Trophoblast cell (in vitro differentiated cells and primary cell): ENCODE results near the gene LCE5A.

ENCODE experiments used
- DNase-seq, 2 donors: peaks; one replicate each; pipeline ENCODE4 v3.0.0-alpha.2; 2016
- H2AFZ ChIP-seq: 2 replicates; pipeline ENCODE4 v1.6.1; 2013; ENCODE audit warnings: low read length, moderate library complexity, mild to moderate bottlenecking; ENCODE audit not compliant: insufficient read depth, poor library complexity
- H2AK5ac ChIP-seq: 2 replicates; pipeline ENCODE4 v1.6.1; 2013; ENCODE audit warnings: mild to moderate bottlenecking, low read length
- H2BK120ac ChIP-seq: 2 replicates; pipeline ENCODE4 v1.6.1; 2013; ENCODE audit warnings: low read length, mild to moderate bottlenecking, moderate library complexity; ENCODE audit not compliant: insufficient read depth, poor library complexity
- H2BK12ac ChIP-seq: 2 replicates; pipeline ENCODE4 v1.6.1; 2013; ENCODE audit warnings: mild to moderate bottlenecking, low read length, moderate library complexity
- H2BK5ac ChIP-seq: 2 replicates; pipeline ENCODE4 v1.6.1; 2013; ENCODE audit warnings: low read length, low read depth, moderate library complexity, mild to moderate bottlenecking; ENCODE audit not compliant: poor library complexity
- H3K14ac ChIP-seq: 2 replicates; pipeline ENCODE4 v1.6.1; 2013; ENCODE audit warnings: mild to moderate bottlenecking, low read length
- H3K18ac ChIP-seq: 2 replicates; pipeline ENCODE4 v1.6.1; 2013; ENCODE audit warnings: mild to moderate bottlenecking, low read length
- H3K23ac ChIP-seq: 2 replicates; pipeline ENCODE4 v1.6.1; 2013; ENCODE audit warnings: low read length
- H3K27ac ChIP-seq: 2 replicates; pipeline ENCODE4 v1.5.1; 2013; ENCODE audit warnings: low read depth, mild to moderate bottlenecking, inconsistent platforms, low read length, moderate library complexity
- H3K27me3 ChIP-seq: 2 replicates; pipeline ENCODE4 v1.6.1; 2013; ENCODE audit warnings: inconsistent platforms, mild to moderate bottlenecking, low read length, moderate library complexity; ENCODE audit not compliant: insufficient read depth
- H3K36me3 ChIP-seq, 2 experiments: 1 replicate in 1 of 2; 2 replicates in 1 of 2; pipeline ENCODE4 v1.6.1; 2013; ENCODE audit warnings: low read length in 2 of 2, mild to moderate bottlenecking in 2 of 2, moderate library complexity in 1 of 2; ENCODE audit not compliant: insufficient read depth in 2 of 2, control insufficient read depth in 1 of 2
- H3K4ac ChIP-seq: 2 replicates; pipeline ENCODE4 v1.6.1; 2013; ENCODE audit warnings: low read depth, mild to moderate bottlenecking, low read length, moderate library complexity
- H3K4me1 ChIP-seq, 2 experiments: 1 replicate in 1 of 2; 2 replicates in 1 of 2; pipeline ENCODE4 v1.6.1; 2013; ENCODE audit warnings: low read length in 2 of 2, mild to moderate bottlenecking in 2 of 2, moderate library complexity in 1 of 2; ENCODE audit not compliant: insufficient read depth in 2 of 2, control insufficient read depth in 1 of 2
- H3K4me2 ChIP-seq: 2 replicates; pipeline ENCODE4 v1.6.1; 2013; ENCODE audit warnings: inconsistent platforms, mild to moderate bottlenecking, low read length, moderate library complexity
- H3K4me3 ChIP-seq: 2 replicates; pipeline ENCODE4 v1.5.1; 2013; ENCODE audit warnings: mild to moderate bottlenecking, low read depth, low read length, inconsistent platforms
- H3K79me1 ChIP-seq: one replicate; pipeline ENCODE4 v1.6.1; 2013; ENCODE audit warnings: low read length
- H3K79me2 ChIP-seq: 2 replicates; pipeline ENCODE4 v1.6.1; 2013; ENCODE audit warnings: low read length, mild to moderate bottlenecking; ENCODE audit not compliant: control insufficient read depth, insufficient read depth, poor library complexity
- H3K9ac ChIP-seq: 2 replicates; pipeline ENCODE4 v1.6.1; 2013; ENCODE audit warnings: mild to moderate bottlenecking, low read length
- H3K9me3 ChIP-seq: 2 replicates; pipeline ENCODE4 v1.6.1; 2013; ENCODE audit warnings: low read depth, mild to moderate bottlenecking, control low read depth, inconsistent platforms, low read length; ENCODE audit not compliant: insufficient read depth
- H4K12ac ChIP-seq: 2 replicates; pipeline ENCODE4 v1.6.1; 2013; ENCODE audit warnings: low read depth, mild to moderate bottlenecking, low read length, moderate library complexity
- H4K8ac ChIP-seq: 2 replicates; pipeline ENCODE4 v1.6.1; 2013; ENCODE audit warnings: low read depth, mild to moderate bottlenecking, low read length, moderate library complexity
- H4K91ac ChIP-seq: one replicate; pipeline ENCODE4 v1.6.1; 2013; ENCODE audit warnings: low read depth, mild to moderate bottlenecking, low read length, moderate library complexity
- WGBS: extraction: QIAGEN DNeasy Blood & Tissue Kit; methylation state at CpG from one replicate; pipeline ENCODE4 v1.1.7; 2013; ENCODE audit warnings: missing lambda C conversion rate; ENCODE audit not compliant: insufficient read length, insufficient coverage; ENCODE audit errors: extremely low coverage; 5-methylcytosine and 5-hydroxymethylcytosine counted together

The LCE5A gene

GRCh38 chr1:152501704-152502103, 8.9 kb upstream of the LCE5A start:
- Histone ChIP-seq H3K4me2 (no peak overlapping the region), H4K8ac (no peak overlapping the region), H3K23ac (no peak overlapping the region), H3K36me3 (no peaks in the 10 kb centered on the region), H2AFZ (no peak overlapping the region), H3K4ac (no peak overlapping the region), H3K4me3 (no peak overlapping the region), H3K9me3 (peaks cover 44% of the 10 kb centered on the region), H2BK12ac (no peak overlapping the region), H3K79me1 (no peaks in the 10 kb centered on the region), H3K4me1 (no peaks in the 10 kb centered on the region), H2AK5ac (no peak overlapping the region), H2BK120ac (no peak overlapping the region), H3K9ac (no peak overlapping the region), H4K91ac (no peak overlapping the region), H3K79me2 (no peaks in the 10 kb centered on the region), H3K27ac (no peak overlapping the region), H3K18ac (no peak overlapping the region), H2BK5ac (no peak overlapping the region), H3K27me3 (no peaks in the 10 kb centered on the region), H4K12ac (no peak overlapping the region), H3K14ac (no peak overlapping the region)
- no CpG with 5 or more reads among the region's 2 CpGs for WGBS
- peak; percentile 92 to 94 for DNase-seq

GRCh38 chr1:152502496-152503180, 8.0 kb upstream of the LCE5A start:
- Histone ChIP-seq H4K91ac (no peak overlapping the region), H3K4me3 (no peak overlapping the region), H3K9ac (no peak overlapping the region), H2BK120ac (no peak overlapping the region), H3K27ac (no peak overlapping the region), H3K4me2 (no peak overlapping the region), H3K14ac (no peak overlapping the region), H3K79me2 (no peaks in the 10 kb centered on the region), H4K12ac (no peak overlapping the region), H2BK5ac (no peak overlapping the region), H3K4ac (no peak overlapping the region), H3K9me3 (peaks cover 48% of the 10 kb centered on the region), H2AK5ac (no peak overlapping the region), H3K79me1 (no peaks in the 10 kb centered on the region), H3K4me1 (no peaks in the 10 kb centered on the region), H2AFZ (no peak overlapping the region), H4K8ac (no peak overlapping the region), H3K27me3 (no peaks in the 10 kb centered on the region), H2BK12ac (no peak overlapping the region), H3K36me3 (no peaks in the 10 kb centered on the region), H3K18ac (no peak overlapping the region), H3K23ac (no peak overlapping the region)
- WGBS = no CpG with 5 or more reads among the region's 7 CpGs
- DNase-seq = peak; percentile 85 to 91

- no peaks in the 10 kb centered on the region for H3K4me1 ChIP-seq
- H4K8ac ChIP-seq = no peak overlapping the region
- no peak overlapping the region for H3K27ac ChIP-seq
- H3K18ac ChIP-seq = no peak overlapping the region
- H3K4ac ChIP-seq = no peak overlapping the region
- no peak overlapping the region for H2BK12ac ChIP-seq
- no peaks in the 10 kb centered on the region for H3K36me3 ChIP-seq
- H3K27me3 ChIP-seq = no peaks in the 10 kb centered on the region
- H3K4me2 ChIP-seq = no peak overlapping the region
- H3K23ac ChIP-seq = no peak overlapping the region
- H3K79me2 ChIP-seq = no peaks in the 10 kb centered on the region
- WGBS = no CpG with 5 or more reads among the region's 2 CpGs
- peaks cover 35% of the 10 kb centered on the region for H3K9me3 ChIP-seq
- no peak overlapping the region for H2BK5ac ChIP-seq
- no peak overlapping the region for H2AK5ac ChIP-seq
- H3K79me1 ChIP-seq = no peaks in the 10 kb centered on the region
- H3K14ac ChIP-seq = no peak overlapping the region
- no peak overlapping the region for H3K4me3 ChIP-seq
- H4K91ac ChIP-seq = no peak overlapping the region
- no peak overlapping the region for H4K12ac ChIP-seq
- no peak overlapping the region for H3K9ac ChIP-seq
- no peak overlapping the region for H2BK120ac ChIP-seq
- no peak overlapping the region for H2AFZ ChIP-seq
- peak; percentile 20 to 41 for DNase-seq
Measured at GRCh38 chr1:152505083-152505482, 5.5 kb upstream of the LCE5A start.

- Histone ChIP-seq H4K12ac (no peak overlapping the region), H3K9ac (no peak overlapping the region), H2AFZ (no peak overlapping the region), H3K4me2 (no peak overlapping the region), H3K27ac (no peak overlapping the region), H3K4ac (no peak overlapping the region), H4K91ac (no peak overlapping the region), H3K18ac (no peak overlapping the region), H3K23ac (no peak overlapping the region), H3K4me1 (no peaks in the 10 kb centered on the region), H3K4me3 (no peak overlapping the region), H2AK5ac (no peak overlapping the region), H3K9me3 (peaks cover 35% of the 10 kb centered on the region), H3K79me2 (no peaks in the 10 kb centered on the region), H4K8ac (no peak overlapping the region), H2BK120ac (no peak overlapping the region), H3K14ac (no peak overlapping the region), H3K36me3 (no peaks in the 10 kb centered on the region), H2BK5ac (no peak overlapping the region), H3K79me1 (no peaks in the 10 kb centered on the region), H2BK12ac (no peak overlapping the region), H3K27me3 (no peaks in the 10 kb centered on the region)
- WGBS = no CpG with 5 or more reads among the region's 1 CpG
- DNase-seq = no peak
Measured at GRCh38 chr1:152506899-152507498, 3.6 kb upstream of the LCE5A start.
